ENCODE measurements around the gene B4GALNT3.

The B4GALNT3 gene

DNA sequence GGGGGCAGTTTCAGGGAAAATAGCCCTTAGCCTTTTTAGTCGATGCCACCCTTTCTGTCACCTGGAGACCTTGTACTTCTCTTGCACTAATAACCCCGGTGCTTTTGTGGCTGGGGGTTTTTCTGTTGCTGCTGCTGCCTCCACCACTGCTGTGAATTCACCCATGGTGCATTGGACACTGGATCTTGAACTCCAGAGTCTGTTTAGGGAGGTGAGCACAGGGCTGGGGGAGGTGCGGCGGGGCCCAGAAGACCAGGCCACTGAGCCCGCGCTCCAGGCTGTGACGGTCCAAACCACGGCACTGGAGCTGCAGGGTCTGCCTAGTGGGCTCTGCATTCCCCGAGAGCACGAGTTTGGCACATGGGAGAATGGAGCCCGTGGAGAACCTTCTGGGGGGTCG is 102.9 kb downstream of the B4GALNT3 start:
- no peak for DNase-seq (ENCODE audit: low spot score)
- in situ Hi-C loops (cut with MboI; ENCODE audit: low sequenced_read_pairs, unreplicated experiment) = loop anchor here (10.0 to 25.0 kb wide), 2 partner anchors 532 to 1025 kb away; partner anchors contain the start of gene FBXL14
- TF ChIP-seq CTCF (IDR thresholded peaks at IDR 0.05; ENCODE audit: borderline replicate concordance, control extremely low read depth, extremely low read depth, insufficient read depth, missing control alignments) = no peak

- DNase-seq (ENCODE audit: low spot score) = no peak
- in situ Hi-C loops (cut with MboI; ENCODE audit: low sequenced_read_pairs, unreplicated experiment) = loop anchor here (10.0 to 25.0 kb wide), 2 partner anchors 531 to 1024 kb away; partner anchors contain the start of gene FBXL14
- TF ChIP-seq CTCF (IDR thresholded peaks at IDR 0.05; ENCODE audit: borderline replicate concordance, control extremely low read depth, extremely low read depth, insufficient read depth, missing control alignments) = no peak
Observed at GRCh38 chr12:563250-563781, 103.6 kb downstream of the B4GALNT3 start.

DNA sequence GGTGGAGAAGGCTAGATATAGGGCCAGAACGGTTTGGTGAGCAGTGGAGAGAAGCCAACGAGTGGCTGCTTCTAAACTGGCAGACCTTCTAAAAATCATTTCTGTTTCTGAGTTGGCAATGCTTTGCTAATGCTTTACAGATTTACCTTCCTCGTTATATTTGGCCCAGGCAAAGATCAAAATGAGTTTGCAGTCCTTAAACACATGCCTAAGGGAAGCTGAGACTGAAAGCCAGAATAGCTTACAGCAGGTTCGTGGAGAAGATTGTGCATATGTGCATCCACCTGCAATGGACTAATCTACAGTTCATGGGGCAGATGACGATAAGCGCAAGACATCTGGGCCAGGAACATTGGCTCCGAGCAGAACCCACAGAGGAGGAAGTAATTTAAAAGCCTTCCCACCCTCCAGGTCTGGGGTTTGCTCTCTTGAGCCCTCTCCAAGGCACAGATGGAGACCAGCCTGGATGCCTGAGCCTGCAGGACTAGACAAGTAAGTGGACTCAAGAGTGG is 104.1 kb downstream of the B4GALNT3 start:
- no peak for TF ChIP-seq CTCF (IDR thresholded peaks at IDR 0.05; ENCODE audit: borderline replicate concordance, control extremely low read depth, extremely low read depth, insufficient read depth, missing control alignments)
- in situ Hi-C loops (cut with MboI; ENCODE audit: low sequenced_read_pairs, unreplicated experiment) = loop anchor here (10.0 to 25.0 kb wide), 2 partner anchors 531 to 1023 kb away; partner anchors contain the start of gene FBXL14
- DNase-seq (ENCODE audit: low spot score) = no peak

GRCh38 chr12:565161-565560 is 105.4 kb downstream of the B4GALNT3 start:
- DNase-seq (ENCODE audit: low spot score) = no peak
- in situ Hi-C loops (cut with MboI; ENCODE audit: low sequenced_read_pairs, unreplicated experiment) = loop anchor here (10.0 to 25.0 kb wide), 2 partner anchors 530 to 1022 kb away; partner anchors contain the start of gene FBXL14

GRCh38 chr12:565589-566105 is 105.9 kb downstream of the B4GALNT3 start:
- in situ Hi-C loops (cut with MboI; ENCODE audit: low sequenced_read_pairs, unreplicated experiment) = loop anchor here (10.0 to 25.0 kb wide), 2 partner anchors 529 to 1022 kb away; partner anchors contain the start of gene FBXL14
- no peak for TF ChIP-seq CTCF (IDR thresholded peaks at IDR 0.05; ENCODE audit: borderline replicate concordance, control extremely low read depth, extremely low read depth, insufficient read depth, missing control alignments)
- DNase-seq (ENCODE audit: low spot score) = no peak

More at GRCh38 chr12:565161-565560, 105.4 kb downstream of the B4GALNT3 start:
- TF ChIP-seq CTCF (IDR thresholded peaks at IDR 0.05; ENCODE audit: borderline replicate concordance, control extremely low read depth, extremely low read depth, insufficient read depth, missing control alignments) = no peak

DNA sequence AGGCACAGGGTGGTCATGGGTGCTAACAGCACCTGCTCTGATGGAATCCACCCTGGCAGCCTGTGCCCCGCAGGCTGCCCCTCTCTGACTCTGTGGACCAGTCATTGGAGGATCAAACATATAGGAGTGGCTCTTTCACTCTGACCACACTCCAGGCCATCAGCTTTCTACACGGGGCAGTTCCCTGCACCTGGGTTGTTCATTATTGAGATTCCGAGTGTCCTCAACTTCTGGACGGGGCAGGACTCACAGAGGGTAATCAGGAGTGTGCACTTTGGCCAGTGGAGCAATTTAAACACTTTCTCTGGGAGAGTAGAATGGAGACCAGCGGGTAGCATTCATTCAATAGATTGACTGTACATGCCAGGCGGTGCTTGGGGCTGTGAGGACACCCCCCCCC is 108.7 kb downstream of the B4GALNT3 start:
- no peak for TF ChIP-seq CTCF (IDR thresholded peaks at IDR 0.05; ENCODE audit: borderline replicate concordance, control extremely low read depth, extremely low read depth, insufficient read depth, missing control alignments)
- DNase-seq (ENCODE audit: low spot score) = no peak
- in situ Hi-C loops (cut with MboI; ENCODE audit: low sequenced_read_pairs, unreplicated experiment) = loop anchor here (10.0 to 25.0 kb wide), 2 partner anchors 526 to 1019 kb away; partner anchors contain the start of gene FBXL14
